SIG-M5 treated with dmso at 0.1 percent for 504 hours (cell line): ENCODE measurements around the gene UVRAG.
"Not testable (repeated sequence)": the region's sequence is repeated elsewhere in the genome, so short reads cannot be mapped to it uniquely, and the experiment has no call there.

Source experiments
- DNase-seq: peaks from one replicate; lab custom pipeline; 2025; ENCODE audit not compliant: unreplicated experiment; lab: John Stamatoyannopoulos, UW

The UVRAG gene

GRCh38 chr11:75836417-75836816, 21.4 kb downstream of the UVRAG start:
- DNase-seq = peak; percentile 22

GRCh38 chr11:75839851-75840250, 24.8 kb downstream of the UVRAG start:
- DNase-seq = no peak

- DNase-seq = no peak
Observed at GRCh38 chr11:75840522-75840921, 25.5 kb downstream of the UVRAG start.

GRCh38 chr11:75841739-75842138, 26.7 kb downstream of the UVRAG start:
- DNase-seq = no peak

GRCh38 chr11:75845324-75845723, 30.3 kb downstream of the UVRAG start:
- no peak for DNase-seq

GRCh38 chr11:75849894-75850293, 34.9 kb downstream of the UVRAG start:
- no peak for DNase-seq

GRCh38 chr11:75850787-75851186, 35.8 kb downstream of the UVRAG start:
- DNase-seq = no peak

GRCh38 chr11:75851203-75851602, 36.2 kb downstream of the UVRAG start:
- no peak for DNase-seq

GRCh38 chr11:75852406-75853017, 37.5 kb downstream of the UVRAG start:
- DNase-seq = no peak

GRCh38 chr11:75853563-75853962, 38.6 kb downstream of the UVRAG start:
- not testable (repeated sequence) for DNase-seq

GRCh38 chr11:75853971-75854370, 39.0 kb downstream of the UVRAG start:
- DNase-seq = no peak

- no peak for DNase-seq
Observed at GRCh38 chr11:75855206-75855605, 40.2 kb downstream of the UVRAG start.

GRCh38 chr11:75856912-75857311, 41.9 kb downstream of the UVRAG start:
- DNase-seq = no peak

- DNase-seq = no peak
Observed at GRCh38 chr11:75858042-75858441, 43.0 kb downstream of the UVRAG start.

- peak; percentile 20 for DNase-seq
Observed at GRCh38 chr11:75858613-75859012, 43.6 kb downstream of the UVRAG start.

- no peak for DNase-seq
Observed at GRCh38 chr11:75859614-75860013, 44.6 kb downstream of the UVRAG start.

GRCh38 chr11:75862437-75862836, 47.4 kb downstream of the UVRAG start:
- no peak for DNase-seq

- DNase-seq = peak; percentile 51
Observed at GRCh38 chr11:75867778-75868374, 52.9 kb downstream of the UVRAG start.

GRCh38 chr11:75868990-75869389, 54.0 kb downstream of the UVRAG start:
- DNase-seq = no peak

GRCh38 chr11:75869661-75870455, 54.8 kb downstream of the UVRAG start:
- DNase-seq = no peak

GRCh38 chr11:75872887-75873416, 57.9 kb downstream of the UVRAG start:
- DNase-seq = no peak
